ENCODE results near the gene FCHSD1. TPM values are rescaled to one million over a fixed set of nuclear protein-coding genes. Genes with fewer than 3 reads are reported as not detected.

Gene FCHSD1
- total RNA-seq, 1 experiment from 2014 or later = 21.6 TPM

DNA sequence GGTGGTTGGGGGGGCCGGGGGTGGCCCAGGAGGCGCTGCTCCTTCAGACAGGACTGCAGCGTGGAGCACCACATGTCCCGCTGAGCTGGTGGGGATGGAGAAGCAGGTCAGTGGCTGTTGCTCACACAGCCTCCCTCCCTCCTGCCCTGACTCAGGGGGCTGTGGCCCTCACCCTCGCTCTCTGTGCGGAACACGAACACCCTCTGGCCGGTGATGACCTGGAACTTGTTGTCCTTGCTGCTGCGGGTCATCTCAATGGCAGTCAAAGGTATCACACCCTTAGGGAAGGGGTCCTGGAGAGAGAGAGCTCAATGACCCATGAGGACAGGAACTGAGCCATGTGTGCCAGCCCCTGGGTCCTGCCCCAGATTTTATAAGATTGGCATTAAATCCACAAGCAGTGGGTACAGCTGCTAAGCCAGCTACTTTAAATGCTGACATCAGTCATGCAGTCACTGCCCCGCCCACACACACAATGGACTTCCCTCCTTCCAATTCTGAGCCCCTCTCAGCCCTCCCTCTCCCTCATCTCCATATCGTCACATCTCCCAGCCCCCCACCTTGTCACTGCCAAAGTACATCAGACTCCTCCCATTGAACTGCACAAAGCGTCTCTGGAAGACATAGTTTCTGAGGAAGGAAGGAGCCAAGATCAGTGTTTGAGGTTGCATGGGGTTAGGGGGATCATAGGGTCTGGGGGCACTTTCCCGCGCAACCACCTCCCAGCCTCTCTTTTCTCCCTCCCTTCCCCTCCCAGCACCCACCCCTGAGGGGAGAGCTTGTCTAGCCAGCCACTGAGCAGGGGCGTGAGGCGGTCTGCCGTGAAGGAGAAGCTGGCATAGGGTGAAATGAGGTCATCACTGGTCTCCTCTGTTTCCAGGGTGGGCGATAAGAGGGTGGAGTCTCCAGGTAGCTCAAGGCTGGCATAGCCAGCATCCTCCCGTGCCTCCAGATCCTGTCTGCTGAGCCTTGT, 21.9 kb upstream of the FCHSD1 start:
- DNase-seq (ENCODE audit: low spot score) = no peak

DNA sequence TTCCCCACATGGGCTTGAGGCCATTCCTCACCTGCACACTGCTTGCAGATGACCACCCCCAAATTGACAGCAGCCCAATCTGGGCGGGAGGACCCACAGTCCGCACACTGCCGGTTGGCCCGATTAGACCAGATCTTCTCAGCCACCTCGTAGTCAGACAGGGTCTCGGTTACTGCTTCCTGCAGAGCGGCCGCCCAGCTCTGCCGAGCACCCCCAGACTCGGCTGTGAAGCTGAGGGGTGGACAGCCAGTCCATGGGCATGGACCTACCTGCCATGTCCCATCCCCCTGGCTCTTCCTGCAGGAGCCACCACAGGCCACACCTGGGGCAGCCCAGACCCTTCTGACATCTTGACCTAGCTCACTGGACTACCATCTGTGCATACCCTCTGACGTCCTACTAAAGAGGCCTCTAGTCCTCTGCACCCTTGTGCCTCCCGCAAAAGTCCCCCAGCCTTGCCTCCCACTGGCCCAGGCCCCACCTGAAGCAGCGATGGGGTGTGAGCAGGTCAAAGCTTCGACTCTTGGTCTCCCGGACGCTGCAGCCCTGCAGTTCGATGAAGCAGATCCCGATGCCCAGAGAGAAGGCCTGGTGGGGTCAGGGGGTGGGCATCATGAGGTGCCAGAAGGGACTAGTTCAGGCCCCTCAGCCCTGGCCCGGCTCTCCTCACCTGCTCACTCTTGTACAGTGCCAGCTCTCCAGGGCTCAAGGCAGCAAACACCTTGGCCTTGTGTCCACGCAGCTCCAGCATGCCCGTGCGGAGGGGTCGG, 21.0 kb upstream of the FCHSD1 start:
- DNase-seq (ENCODE audit: low spot score) = no peak

DNA sequence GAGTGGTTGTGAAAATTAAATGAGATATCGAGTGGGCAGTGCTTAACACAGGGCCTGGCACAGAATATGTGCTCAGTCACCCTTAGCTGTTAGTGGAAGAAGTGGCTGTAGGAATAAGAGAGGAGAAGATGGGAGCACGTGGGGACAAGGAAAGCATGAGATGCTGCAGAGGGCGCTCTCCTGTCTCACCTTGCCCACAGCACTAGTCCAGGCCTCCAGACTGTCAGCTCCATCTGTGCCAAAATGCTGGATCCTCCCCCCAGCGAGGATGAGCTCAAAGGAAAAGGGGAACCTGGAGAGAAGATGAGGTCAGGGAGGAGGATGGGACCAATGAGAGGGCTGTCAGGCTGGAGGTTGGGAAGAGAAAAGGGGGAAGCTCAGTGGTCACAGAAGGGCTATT, 18.3 kb upstream of the FCHSD1 start:
- DNase-seq (ENCODE audit: low spot score) = no peak

DNA sequence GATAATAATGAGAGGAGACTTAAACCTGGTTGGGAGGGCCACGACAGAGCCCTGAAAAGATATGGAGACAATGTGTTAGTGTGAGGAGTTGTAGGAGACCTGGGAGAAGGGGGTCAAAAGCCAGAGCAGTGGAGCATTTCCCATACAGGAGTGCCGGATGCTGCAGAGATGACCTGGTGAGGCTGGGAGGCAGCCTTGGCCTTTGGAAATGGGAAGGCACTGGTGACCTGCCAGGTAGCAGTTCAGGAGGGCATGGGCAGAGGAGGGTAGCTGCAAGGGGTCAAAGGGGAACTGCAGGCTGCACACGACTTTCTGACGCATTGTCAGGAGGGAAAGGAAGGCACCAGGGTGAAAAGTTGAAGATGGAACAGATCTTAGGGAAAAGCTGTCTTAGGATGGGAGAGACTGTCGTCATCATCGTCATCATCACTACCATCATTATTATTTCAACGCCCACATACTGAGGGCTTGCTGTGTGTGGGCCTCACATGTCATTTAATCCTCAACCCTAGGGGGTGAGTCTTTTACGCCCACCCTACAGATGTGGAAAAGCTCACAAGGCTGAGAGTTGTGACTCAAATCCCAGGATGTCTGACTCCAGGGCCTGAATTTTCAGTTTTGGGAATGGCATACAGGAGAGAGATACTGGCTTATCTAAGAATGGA, 17.5 kb upstream of the FCHSD1 start:
- no peak for DNase-seq (ENCODE audit: low spot score)

DNA sequence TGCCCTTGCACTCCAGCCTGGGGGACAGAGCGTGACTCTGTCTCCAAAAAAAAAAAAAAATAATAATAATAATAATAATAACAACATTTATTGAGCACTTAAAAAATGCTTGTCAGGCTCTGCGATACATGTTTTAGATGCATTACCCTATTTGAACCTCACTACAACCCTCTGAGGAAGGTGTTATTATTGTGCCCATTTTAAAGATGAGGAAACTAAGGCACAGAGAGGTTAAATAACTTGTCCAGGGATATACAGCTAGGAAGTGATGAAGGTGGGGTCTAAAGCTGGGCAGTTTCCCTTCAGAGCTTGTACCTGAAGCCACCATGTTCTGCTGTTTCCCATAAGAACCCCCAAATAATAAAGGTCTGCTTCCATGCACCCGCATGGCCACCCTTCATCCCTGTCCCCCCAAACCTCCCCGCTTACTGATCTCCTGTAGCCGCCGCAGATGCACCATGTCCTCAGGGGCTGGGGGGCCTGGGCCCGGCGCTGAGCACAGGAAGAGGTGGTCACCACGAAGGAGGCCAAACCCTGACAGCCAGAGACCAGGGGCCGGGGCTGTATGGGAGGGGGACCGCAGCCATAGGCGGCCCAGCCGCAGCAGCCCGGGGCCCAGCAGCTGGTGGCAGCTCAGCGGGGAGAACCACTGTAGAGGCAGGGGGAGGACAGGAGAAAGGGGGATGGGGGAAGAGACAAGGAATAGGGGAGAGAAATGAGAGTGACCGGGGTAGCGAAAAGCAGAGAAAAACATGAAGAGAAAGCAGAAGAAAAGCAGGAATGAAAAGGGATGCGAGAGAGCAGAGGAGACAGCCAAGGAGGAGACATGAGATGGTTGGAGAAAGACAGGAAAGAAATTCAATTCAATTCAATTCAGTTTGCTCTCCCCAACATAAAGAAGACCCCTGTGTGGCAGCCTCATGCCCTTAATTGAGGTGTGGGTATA, 15.1 kb upstream of the FCHSD1 start:
- DNase-seq (ENCODE audit: low spot score) = no peak

DNA sequence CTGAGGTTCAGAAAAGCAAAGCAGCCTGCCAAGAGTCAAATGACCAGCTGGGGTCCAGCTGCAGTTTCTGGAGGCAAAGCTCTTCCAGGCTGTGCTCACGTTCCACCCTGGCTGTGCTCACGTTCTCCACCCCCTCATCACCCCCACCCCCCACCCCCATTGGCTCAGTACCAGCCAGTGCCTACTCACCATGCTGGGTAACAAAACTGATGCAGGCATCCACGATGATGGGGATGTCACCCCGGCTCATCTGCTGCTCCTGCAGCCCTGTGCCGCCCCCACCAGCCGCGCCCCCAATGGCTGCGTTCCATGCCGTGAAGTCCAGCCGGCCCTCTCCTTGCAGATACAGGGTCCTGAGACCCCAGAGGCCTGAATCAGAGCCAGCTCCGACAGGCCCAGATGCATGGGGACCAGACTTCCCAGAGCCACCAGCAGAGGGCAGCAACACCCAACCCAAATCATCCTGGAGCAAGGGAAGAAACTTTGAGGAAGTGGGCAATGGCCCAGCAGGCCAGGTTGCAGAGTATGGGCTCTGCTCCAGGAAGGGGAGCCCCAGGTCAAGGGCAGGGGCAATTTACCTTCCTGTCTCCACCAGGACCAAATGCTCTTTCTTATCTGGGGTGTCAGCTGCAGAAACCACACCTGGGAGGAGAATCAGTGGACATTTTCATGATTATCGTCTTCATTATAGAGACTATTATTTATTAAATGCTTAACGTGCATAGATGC, 13.7 kb upstream of the FCHSD1 start:
- peak; percentile 62 for DNase-seq (ENCODE audit: low spot score)

DNA sequence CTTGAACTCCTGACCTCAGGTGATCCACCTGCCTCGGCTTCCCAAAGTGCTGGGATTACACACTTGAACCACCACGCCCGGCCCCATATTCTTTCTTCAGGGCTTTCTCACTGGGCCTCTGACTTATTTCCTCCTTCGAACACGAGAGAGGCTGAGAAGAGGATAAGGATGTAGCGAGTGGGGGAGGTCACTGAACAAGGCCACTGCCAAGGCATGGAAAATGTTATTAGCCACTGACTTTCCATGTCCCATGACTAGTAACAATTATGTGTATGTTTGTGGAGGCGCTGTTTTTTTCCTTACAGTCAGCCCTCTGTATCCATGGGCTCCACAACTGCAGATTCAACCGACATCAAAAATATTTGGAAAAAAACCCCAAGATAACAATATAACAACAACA, 12.3 kb upstream of the FCHSD1 start:
- DNase-seq (ENCODE audit: low spot score) = no peak

DNA sequence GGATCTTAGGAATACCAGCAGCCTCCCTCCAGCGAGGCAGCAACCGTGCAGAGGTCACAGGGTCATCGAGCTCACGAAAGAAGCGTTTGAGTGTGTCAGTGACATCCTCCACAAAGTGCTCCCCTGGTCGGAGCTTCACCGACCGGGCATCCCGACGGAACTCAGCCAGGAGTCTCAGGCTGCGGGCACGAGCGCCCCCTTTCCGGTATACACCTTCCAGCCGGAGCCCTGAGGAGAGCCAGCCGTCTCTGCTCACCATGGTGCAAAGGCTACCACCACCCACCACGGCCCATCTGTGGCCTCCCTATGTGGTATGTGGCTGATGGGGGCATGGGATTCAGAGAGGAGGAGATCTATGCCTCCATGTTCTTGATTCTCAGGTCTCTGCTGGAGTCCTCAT, 10.8 kb upstream of the FCHSD1 start:
- no peak for DNase-seq (ENCODE audit: low spot score)

DNA sequence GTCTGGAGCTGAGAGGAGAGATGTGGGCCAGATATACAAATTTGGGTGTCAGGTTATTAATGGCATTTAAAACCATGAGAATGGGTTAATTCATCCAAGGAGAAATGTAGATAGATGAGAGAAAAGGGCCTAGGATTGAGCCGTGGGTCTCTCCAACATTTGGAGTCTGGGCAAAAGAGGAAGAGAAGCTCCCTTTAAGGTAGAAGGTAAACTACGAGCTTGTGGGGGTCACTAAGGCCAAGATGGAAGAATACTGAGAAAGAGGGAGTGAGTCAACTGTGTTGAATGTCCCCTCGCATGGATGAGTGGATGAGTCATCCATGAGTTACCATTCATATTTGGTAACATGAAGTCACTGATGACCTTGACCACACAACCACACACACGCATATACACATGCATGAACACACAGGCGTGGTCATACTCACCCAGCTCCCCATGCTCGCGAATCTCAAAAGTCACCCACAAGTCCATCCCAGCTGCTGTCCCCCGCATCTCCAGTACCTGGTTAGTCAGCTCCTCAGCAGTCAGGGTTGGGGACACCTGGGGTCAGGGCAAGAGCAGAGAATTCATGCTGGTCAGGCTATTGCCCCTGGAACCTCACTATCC, 6.8 kb upstream of the FCHSD1 start:
- DNase-seq (ENCODE audit: low spot score) = peak; percentile 84

DNA sequence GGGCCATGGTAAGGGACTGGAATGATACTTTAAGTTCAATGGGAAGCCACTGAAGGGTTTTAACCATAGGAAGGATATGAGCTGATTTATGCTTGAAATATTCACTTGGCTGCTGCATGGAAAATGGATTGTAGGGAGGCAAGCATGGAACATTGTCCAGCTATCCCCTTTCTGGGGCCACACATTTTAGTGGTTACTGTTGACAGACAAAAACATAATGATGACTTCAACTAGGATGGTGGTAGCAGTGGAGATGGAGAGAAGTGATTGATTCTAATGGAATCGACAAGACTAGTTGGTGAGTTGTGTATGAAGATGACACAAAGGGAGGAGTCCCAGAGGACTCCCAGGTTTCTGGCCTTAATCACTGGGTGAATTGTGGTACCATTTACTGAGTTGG, 6.2 kb upstream of the FCHSD1 start:
- DNase-seq (ENCODE audit: low spot score) = no peak

DNA sequence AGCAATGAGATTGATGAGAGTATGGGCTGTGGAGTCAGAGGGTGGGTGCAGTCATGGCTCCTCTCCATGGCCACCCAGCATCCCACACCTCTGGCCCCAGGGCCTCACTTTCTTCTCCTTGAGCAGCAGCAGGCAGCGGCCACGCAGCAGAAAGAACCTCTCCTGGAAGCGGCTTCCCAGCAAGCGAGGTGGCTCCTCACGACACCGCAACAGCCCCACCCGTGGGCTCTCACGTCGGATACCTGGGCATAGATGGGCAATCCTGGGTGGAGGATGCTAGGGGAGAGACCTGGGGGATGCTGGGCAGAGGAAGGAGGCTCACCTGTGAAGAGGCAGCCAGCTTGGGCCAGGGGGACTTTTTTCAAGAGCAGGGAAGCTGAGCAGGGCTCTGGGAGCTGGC, 5.2 kb upstream of the FCHSD1 start:
- DNase-seq (ENCODE audit: low spot score) = no peak

DNA sequence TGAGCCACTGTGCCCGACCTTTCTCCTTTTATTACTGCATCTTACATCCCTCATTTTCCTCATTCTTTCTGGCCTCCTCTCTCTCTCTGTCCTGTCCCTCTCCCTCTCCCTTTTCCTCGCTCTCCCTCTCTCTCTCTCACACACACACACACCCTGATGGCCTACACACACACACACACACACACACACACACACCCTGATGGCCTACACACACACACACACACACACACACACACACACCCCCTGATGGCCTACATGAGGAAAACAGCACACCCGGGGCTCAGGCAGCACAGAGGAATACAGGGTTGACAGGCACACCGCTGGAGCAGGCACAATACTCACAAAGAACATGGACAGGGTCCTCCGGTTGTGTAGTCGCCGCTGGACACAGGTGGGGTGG, 3.8 kb upstream of the FCHSD1 start:
- no peak for DNase-seq (ENCODE audit: low spot score)

DNA sequence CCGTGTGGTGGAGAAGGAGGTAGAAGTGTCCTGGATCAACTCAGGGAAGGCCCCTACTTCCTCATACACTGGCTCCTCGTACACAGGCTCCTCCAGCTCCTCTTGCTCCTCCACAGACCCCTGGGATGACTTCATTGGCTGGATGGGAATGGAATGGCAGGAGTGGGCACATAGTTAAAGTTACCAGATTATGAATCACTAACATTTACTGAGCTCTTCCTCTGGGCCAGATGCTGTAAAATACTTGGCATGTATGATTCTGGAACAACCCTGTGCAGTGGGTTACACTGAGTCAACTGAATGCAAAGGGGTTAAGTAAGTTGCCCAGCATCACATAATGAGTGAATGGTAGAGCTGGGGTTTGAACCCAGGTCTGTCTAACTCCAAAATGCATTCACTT, 3.1 kb upstream of the FCHSD1 start:
- peak; percentile 36 for DNase-seq (ENCODE audit: low spot score)

DNA sequence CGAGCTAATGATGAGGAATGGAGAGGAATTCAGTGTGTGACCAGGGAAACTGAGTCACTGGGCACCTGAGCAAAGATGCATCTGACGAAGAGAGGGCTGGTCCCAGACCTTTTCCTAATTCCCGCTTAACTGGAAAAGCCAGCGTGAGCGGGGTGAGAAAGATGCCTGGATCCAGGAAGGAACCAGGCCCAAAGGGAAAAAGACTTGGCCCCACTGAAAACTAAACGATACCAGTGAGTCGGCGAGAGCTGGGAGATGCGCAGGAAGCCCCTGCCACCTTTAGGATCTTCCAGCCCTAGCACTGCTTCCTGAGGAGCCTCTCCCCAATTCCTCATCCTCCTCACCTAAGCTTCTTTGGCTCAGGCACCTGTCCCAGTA, 499 bp upstream of the FCHSD1 start:
- DNase-seq (ENCODE audit: low spot score) = no peak

DNA sequence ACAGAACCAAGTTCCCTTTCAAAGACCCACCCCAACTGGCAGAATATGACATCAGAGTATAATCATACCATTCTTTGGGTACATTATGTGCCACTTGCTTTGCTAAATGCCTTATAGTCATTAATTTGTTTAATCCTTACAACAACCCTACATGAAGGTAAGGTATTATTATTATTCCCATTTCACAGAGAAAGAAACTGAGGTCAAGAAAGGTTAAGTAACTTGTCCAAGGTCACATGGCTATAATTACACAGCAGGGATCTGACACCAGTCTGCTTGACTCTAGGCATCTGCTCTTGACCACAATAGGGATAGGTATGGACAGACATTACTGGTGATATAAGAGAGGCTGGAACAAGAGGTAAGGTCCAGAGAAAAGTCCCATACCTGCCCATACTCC, 1.2 kb downstream of the FCHSD1 start:
- no peak for DNase-seq (ENCODE audit: low spot score)

DNA sequence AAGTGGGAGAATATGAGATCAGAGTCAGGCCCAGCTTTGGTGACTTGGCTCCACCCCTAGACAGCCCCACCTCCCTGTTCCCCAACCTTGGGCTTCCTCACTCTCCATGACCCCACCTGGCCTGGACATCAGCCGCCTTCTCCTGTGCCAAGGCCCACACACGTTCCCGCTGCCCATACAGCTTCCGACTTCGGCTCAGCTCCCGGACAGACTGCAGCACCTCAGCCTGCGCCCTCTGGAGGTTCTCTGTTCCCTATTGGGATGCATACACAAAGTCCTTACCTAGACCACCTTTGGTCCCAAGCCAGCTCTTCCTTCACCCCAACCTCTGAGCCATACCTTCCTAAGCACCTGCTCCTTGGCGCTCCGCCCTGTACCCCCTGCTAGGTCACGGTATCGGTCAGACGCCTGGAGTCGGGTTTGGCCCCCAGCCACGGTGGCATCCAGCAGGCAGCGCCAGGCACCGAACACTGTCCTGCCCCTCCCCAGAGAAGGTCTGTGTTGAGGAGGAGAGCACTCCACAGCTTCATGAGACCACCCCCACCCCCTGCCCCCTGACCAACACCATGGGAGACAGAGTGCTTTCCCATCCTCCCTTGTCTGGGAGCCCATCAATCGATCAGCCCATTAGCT, 2.0 kb downstream of the FCHSD1 start:
- DNase-seq (ENCODE audit: low spot score) = no peak

DNA sequence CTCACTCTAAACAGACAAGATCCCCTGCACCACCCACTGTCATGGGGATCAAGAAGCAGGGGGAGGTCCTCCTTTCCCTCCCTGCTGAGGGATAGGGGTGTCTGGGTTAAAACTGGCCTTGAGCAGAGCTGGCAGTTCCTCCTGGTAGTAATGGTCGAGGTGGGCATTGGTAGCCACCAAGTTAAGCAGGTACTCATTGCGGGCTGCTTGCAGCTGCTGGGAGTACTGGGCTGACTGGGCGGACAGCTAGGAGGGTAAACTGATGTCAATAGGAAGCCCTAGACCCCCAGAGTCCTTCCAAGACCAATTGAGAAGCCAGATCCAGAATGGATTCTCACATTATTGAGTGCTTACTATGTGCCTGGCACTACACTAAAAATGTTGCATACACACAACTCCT, 3.4 kb downstream of the FCHSD1 start:
- no peak for DNase-seq (ENCODE audit: low spot score)

DNA sequence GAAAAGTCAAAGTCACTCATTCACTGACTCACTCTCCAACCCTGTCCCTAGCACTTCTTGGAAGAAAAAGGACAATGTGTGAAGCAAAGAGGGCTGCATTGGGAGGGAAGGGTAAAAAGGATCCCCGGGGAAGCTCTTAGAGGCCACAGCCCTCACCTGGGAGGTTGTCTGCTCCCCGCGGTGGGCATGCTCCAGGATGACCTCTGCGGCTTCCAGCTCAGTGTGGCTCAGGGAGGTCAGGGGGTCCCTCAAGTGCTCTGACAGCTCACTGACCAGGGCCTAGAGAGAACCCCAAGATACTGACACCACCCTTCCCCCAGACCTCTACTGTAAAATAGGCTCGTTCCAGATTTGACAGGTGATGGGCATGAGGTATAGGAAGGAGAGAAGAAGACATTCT, 4.0 kb downstream of the FCHSD1 start:
- no peak for DNase-seq (ENCODE audit: low spot score)

DNA sequence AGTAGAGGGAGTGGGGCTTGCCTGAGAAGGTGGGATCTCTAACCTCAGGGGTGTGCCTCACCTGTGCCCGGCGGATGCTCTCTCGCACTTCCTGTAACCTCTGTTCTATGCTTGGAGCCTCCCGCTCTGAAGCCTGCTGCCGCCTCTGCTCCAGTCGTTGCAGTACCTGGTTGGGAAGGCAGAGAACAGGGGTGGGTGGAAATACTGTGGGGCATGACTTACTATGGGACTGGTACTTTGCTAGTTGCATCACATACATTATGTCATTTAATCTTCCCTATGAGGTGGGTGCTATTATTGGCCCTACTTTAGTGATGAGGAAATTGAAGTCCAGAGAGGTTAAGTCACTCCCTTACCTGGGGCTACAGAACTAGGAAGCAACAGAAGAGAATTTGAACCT, 5.2 kb downstream of the FCHSD1 start:
- DNase-seq (ENCODE audit: low spot score) = no peak

Data from A172 (cell line).